HL-60 (cell line): Measurements from ENCODE around the gene LARP4B.

ENCODE experiments used
- CTCF ChIP-seq: IDR thresholded peaks from one replicate; pipeline ENCODE4 v1.5.1; 2011; ENCODE audit warnings: low read length, control low read depth, inconsistent platforms; ENCODE audit not compliant: insufficient read depth
- TF ChIP-seq, protein P1 (sequence below): IDR thresholded peaks from 2 replicates; pipeline ENCODE4 v1.6.1; 2012; ENCODE audit warnings: low read depth; ENCODE audit not compliant: insufficient replicate concordance

GRCh38 chr10:867807-868206 lies 63.7 kb downstream of the LARP4B start:
- TF ChIP-seq CTCF = no peak
- TF ChIP-seq, protein P1, sequence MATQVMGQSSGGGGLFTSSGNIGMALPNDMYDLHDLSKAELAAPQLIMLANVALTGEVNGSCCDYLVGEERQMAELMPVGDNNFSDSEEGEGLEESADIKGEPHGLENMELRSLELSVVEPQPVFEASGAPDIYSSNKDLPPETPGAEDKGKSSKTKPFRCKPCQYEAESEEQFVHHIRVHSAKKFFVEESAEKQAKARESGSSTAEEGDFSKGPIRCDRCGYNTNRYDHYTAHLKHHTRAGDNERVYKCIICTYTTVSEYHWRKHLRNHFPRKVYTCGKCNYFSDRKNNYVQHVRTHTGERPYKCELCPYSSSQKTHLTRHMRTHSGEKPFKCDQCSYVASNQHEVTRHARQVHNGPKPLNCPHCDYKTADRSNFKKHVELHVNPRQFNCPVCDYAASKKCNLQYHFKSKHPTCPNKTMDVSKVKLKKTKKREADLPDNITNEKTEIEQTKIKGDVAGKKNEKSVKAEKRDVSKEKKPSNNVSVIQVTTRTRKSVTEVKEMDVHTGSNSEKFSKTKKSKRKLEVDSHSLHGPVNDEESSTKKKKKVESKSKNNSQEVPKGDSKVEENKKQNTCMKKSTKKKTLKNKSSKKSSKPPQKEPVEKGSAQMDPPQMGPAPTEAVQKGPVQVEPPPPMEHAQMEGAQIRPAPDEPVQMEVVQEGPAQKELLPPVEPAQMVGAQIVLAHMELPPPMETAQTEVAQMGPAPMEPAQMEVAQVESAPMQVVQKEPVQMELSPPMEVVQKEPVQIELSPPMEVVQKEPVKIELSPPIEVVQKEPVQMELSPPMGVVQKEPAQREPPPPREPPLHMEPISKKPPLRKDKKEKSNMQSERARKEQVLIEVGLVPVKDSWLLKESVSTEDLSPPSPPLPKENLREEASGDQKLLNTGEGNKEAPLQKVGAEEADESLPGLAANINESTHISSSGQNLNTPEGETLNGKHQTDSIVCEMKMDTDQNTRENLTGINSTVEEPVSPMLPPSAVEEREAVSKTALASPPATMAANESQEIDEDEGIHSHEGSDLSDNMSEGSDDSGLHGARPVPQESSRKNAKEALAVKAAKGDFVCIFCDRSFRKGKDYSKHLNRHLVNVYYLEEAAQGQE = no peak
